ENCODE data around the gene PFN4.
"Not testable (repeated sequence)": the region's sequence is repeated elsewhere in the genome, so short reads cannot be mapped to it uniquely, and the experiment has no call there.

PFN4 gene

GRCh38 chr2:24110660-24111303 is 12.4 kb downstream of the PFN4 start:
- no peak for DNase-seq

GRCh38 chr2:24109431-24109830 is 13.7 kb downstream of the PFN4 start:
- DNase-seq: not testable (repeated sequence)

GRCh38 chr2:24107336-24107735 is 15.8 kb downstream of the PFN4 start:
- no peak for DNase-seq

GRCh38 chr2:24106786-24107185 is 16.3 kb downstream of the PFN4 start:
- no peak for DNase-seq

GRCh38 chr2:24105816-24106215 is 17.3 kb downstream of the PFN4 start:
- DNase-seq: no peak

- DNase-seq: no peak
Measured at GRCh38 chr2:24104906-24105305, 18.2 kb downstream of the PFN4 start.

GRCh38 chr2:24104110-24104650 is 19.0 kb downstream of the PFN4 start:
- no peak for DNase-seq

- DNase-seq: no peak
Measured at GRCh38 chr2:24102677-24103076, 20.5 kb downstream of the PFN4 start.

GRCh38 chr2:24101992-24102391 is 21.1 kb downstream of the PFN4 start:
- no peak for DNase-seq

GRCh38 chr2:24100732-24101131 is 22.4 kb downstream of the PFN4 start:
- DNase-seq: not testable (repeated sequence)

GRCh38 chr2:24095171-24095677 is 27.9 kb downstream of the PFN4 start:
- DNase-seq: not testable (repeated sequence)

GRCh38 chr2:24093270-24093669 is 29.9 kb downstream of the PFN4 start:
- DNase-seq: not testable (repeated sequence)

- no peak for DNase-seq
Measured at GRCh38 chr2:24088821-24089359, 34.2 kb downstream of the PFN4 start.

GRCh38 chr2:24087032-24087431 is 36.1 kb downstream of the PFN4 start:
- DNase-seq: no peak

GRCh38 chr2:24086241-24086640 is 36.9 kb downstream of the PFN4 start:
- no peak for DNase-seq

- no peak for DNase-seq
Measured at GRCh38 chr2:24085200-24085489, 38.0 kb downstream of the PFN4 start.

GRCh38 chr2:24084386-24085199 is 38.5 kb downstream of the PFN4 start, which contains the start of gene TP53I3:
TSS of gene TP53I3 (minus strand) at chr2:24084834. CDS start at chr2:24084326, 508 bp downstream.
- DNase-seq: peak; percentile 79 to 81

GRCh38 chr2:24083567-24084385 is 39.4 kb downstream of the PFN4 start:
- peak; percentile 95 to 98 for DNase-seq

- DNase-seq: no peak
Measured at GRCh38 chr2:24082787-24083566, 40.2 kb downstream of the PFN4 start.

GRCh38 chr2:24080701-24081100 is 42.4 kb downstream of the PFN4 start:
- no peak for DNase-seq

GRCh38 chr2:24077879-24078278 is 45.3 kb downstream of the PFN4 start:
- peak; percentile 14 to 22 for DNase-seq

GRCh38 chr2:24077535-24077877 is 45.6 kb downstream of the PFN4 start:
- peak in 1 of 2 experiments; percentile 27 for DNase-seq

All from Kasumi-1 (cell line).